ENCODE data around the gene CCSER1.

The CCSER1 gene

DNA sequence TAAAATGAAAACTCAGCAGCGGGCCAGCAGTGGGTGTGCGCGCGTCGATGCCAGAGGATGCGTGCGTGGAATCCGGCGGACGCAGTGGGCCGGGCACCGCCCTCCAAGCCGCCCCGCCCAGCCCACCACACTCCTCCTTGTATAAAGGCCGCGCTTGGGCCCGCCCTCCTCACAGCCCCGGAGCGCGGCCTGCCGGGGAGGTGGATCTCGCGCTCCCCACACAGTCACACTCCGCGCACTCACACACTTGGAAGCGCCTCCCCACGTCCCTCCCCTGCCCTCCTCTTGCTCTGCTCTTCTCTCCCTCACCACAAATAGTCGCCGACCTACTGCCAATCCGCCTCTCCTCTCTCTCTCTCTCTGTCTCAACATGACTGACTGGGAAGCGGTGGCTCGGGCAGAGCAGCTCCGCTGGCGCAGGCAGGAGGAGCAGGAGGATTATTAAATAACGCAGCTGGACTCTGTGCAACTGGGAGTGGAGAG lies at the start of gene CCSER1:
TSS of gene CCSER1 (plus strand) at position 172 of the 483 bp plus-strand sequence.
- peak; percentile 16 for DNase-seq (ENCODE audit: low read depth)

DNA sequence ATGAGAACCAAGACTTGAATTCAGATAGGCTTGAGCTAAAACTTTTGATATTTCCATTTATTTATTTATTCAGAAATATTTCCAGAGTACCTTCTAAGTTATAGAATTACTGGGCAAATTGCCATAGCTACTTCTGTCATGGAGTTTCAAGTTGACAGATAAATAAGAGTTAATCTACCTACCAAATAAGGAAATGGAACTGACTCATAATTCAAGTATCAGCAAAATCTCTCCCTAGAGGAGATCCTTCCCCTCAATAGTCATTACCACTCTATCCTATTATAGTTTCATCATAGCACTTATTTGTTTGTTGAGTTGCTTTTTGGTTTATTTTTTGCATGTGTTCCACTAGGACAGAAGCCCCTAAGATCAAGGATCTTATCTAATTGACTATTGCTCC lies 48.8 kb upstream of the CCSER1 start:
- no peak for DNase-seq (ENCODE audit: low read depth)

DNA sequence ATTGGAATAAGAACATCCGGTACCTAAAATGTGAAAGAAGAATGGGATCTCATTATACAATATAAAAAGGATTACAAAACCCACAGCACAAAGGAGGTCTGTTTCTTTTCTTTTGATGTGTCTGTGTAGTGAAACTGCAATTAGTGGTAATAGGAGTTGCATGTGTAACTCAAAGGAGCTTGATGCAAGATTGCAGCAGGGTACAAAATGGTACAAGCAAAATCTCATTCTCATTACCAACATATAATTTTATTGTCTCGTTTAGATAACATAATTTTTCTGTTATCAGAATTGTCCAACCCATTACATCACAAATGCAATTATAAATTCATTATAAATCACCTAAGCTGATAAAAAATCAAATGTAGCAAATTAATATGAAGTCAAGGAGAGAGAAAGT lies 47.1 kb upstream of the CCSER1 start:
- DNase-seq (ENCODE audit: low read depth), result no peak

DNA sequence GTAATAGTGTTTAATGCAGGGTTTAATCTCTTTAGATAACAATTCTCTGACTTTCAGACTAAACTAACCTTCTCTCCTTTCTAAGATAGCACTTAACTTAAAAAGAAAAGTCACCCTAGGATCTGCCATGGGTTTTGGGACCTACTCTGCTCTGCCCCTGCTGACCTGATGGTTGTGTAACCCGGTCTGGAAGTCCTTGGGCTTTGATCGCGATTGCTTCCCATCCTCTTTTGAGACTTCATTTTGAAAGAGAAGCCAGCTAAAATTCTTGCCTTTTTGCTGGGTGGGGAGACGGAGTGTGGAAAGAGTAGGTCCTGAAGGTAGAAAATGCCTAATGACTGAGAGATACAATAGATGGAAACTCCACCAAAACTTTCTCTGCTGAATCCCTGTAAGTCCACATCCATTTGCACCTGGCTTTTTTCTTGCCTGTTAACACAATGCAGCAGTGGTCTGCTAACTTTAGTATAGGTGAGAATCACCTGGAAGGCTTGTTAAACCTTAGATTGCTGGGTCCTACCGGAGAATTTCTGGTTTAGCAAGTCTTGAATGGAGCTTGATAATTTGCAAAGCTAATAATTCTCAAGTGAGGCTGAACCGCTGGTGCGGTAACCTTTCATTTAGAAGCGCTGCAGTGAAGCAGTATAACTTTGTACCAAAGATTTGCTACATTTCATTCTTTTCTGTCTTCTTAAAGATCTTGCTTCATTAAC lies 45.6 kb upstream of the CCSER1 start:
- DNase-seq (ENCODE audit: low read depth), result no peak

DNA sequence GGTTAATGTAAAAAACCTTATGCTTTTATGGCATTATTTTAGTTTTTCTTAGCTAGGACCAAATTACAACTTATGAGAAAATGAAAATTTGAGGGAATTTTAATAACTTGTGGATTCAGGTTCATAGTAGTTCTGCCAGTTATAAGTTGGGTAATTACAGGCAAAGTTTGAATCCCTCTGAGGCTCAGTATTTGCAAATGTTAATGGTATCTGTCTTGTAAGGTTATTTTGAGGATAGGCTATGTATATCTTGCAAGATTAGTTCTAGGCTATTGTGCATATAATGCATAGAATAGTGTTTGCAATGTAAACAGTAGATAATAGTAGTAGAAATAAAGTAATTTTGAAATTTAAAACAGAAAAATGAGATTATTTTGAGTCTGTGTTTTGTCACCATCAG lies 44.7 kb upstream of the CCSER1 start:
- DNase-seq (ENCODE audit: low read depth), result no peak

DNA sequence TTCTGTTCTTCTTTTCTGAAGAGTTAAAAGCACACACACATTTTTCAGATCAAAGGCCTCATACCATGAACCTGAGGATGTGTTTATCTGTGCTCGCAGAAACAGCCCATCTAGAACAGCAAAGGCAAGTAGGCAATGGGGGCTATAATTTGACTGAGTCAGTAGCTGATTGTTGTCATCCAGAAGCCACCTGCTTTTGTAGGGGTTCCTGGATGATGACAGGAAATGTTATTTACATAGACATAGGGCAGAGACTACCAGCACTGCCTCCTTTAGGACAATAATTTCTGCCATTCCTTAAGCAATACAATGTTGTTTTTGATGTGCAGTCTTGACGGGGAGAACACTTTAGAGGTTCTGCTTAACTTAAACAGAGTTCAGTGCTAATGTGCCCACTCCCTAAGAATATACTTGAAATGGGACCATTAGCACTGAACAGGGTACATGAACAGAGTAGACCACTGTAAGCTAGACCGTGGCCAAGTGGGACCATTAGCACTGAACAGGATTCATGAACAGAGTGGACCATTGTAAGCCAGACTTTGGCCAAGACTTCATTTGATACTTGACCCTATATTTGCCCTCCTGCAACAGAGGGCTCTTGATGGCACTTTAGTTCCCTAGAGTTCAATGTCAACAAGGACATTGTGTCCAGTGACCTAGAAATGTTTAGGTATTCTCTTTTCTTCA lies 42.8 kb upstream of the CCSER1 start:
- DNase-seq (ENCODE audit: low read depth), result no peak

DNA sequence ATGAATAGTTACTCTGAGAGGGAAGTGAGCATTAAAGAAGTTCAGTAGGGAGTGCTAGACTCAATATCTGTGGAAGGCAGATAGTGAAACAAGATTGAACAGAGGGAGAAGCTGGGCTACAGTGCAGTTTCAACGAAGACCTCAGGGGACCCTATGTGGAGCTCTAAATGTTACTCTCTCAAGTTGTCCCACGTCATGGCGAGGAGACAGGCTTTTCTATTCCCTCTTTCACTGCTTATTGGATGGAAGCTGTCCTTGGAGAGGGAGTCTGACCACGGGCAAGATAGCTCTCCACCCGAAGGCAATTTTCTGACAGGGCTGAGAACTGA lies 42.3 kb upstream of the CCSER1 start:
- DNase-seq (ENCODE audit: low read depth), result no peak

DNA sequence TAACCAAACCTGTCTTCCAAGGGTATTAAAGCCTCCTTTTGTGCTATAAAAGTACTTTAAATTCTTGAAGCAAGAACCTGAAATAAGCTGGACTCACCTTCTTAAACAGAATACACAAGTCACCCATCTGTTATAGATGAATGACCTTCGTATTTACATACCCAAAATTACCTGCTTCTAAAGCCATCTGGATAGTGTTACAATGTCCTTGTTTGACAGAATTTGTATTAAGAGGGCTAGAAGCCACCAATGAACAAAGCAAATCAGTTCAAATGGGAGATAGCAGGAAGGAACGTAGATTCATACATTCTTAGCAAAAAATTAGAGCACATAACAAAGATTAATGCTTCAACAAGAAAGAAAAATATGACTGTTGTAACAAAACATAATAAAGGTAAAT lies 33.7 kb upstream of the CCSER1 start:
- no peak for DNase-seq (ENCODE audit: low read depth)

DNA sequence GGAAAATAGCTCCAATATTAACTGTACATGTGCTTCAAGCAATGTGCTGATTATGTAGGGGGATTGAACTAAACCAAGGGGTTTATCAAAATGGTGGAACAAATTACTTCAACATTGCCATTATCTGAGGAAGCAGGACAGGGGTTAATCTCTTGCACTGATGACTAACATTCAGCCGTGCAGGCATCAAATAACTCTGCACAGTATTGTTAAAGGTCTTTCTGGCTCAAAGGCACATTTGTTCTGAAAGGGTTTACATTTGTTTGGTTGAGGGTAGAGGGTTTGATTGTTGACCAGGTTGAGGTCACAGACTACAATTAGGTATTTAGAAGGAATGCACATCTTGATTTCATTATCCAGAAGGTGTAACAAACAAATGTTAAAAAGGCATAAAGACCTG lies 32.2 kb upstream of the CCSER1 start:
- DNase-seq (ENCODE audit: low read depth), result no peak

DNA sequence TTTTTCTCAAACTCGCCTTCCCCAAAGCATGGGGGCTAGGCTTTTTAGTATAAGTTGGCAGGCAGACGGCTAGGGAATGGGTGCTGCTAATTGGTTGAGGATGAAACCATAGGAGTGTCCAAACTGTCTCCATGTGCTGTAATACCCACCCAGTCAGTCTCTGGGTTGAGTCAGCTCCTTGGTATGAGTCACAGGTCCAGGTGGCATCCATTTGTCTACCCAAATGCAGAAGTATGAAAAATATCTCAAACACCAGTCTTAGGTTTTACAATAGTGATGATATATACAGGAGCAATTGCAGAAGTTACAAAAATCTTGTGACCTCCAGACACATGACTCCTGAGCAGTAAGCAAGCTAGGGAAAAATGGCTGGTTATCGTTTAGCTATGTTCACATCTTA lies 27.4 kb upstream of the CCSER1 start:
- no peak for DNase-seq (ENCODE audit: low read depth)

DNA sequence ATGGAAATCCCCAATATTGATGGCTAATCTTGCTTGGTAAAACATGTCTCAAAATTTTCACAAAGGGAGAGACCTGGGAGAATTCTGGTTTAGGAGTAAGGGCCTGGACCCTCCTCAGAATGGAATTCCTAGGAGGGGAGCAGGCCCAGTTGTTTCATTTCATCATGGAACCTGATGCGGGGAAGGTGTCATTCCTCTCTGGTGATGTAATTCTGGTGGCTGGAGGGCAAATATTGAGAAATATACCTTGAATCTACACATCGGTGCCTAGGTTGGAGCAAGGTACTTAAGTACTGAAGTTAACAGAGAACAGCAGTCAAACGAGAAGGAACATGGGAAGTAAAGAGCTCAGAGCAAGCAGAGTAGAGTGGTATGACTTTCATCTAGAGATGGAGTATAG lies 23.2 kb upstream of the CCSER1 start:
- DNase-seq (ENCODE audit: low read depth), result no peak

DNA sequence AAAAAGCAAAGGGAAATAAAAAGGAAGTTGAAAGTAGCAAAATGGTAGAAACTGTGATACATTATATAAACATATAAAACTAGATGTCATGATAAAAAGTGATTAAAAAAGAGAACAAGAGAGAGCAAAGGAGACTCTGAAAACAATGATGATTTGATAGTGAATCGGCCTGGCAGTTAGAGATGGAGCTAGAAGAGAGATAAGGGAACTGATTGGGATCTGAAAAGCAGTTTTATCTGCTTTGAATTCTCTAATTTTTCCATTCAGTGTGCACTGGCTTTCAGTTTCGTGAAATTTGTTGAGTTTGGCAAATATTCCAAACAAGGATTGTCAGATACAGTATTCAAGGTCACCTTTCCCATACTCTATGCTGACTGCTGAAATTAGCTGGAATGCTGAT lies 21.9 kb upstream of the CCSER1 start:
- DNase-seq (ENCODE audit: low read depth), result no peak

DNA sequence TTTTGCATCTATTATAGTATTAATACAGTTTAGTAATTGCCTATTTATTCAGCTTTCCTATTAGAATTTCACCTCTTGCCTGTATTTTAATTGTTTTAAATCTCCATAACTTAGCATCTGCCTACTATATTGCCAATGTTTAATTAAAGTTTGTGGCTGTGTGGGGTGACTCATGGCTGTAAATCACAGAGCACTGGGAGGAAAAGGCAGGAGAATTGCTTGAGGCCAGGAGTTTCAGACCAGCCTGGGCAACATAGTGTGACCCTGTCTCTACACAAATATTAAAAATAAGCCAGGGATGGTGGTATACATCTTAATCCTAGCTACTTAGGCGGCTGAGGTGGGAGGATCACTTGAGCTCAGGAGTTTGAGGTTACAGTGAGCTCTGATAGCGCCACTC lies 14.5 kb upstream of the CCSER1 start:
- DNase-seq (ENCODE audit: low read depth), result no peak

DNA sequence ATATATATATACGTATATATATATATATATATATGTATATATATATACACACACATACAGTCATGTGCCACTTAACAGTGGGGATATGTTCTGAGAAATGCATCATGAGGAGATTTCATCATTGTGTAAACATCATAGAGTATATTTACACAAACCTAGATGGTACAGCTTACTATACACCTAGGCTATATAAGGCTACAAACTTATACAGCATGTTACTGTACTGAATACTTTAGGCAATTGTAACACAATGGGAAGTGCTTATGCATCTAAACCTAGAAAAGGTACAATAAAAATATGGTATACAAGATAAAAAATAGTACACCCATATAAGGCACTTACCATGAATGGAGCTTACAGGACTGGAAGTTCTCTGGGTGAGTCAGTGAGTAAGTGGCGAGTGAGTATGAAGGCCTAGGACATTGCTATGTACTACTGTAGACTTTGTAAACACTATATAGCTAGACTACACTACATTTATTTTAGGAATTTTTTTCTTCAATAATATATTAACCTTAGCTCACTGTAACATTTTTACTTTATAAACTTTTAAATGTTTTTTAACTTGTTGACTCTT lies 13.2 kb upstream of the CCSER1 start:
- no peak for DNase-seq (ENCODE audit: low read depth)

DNA sequence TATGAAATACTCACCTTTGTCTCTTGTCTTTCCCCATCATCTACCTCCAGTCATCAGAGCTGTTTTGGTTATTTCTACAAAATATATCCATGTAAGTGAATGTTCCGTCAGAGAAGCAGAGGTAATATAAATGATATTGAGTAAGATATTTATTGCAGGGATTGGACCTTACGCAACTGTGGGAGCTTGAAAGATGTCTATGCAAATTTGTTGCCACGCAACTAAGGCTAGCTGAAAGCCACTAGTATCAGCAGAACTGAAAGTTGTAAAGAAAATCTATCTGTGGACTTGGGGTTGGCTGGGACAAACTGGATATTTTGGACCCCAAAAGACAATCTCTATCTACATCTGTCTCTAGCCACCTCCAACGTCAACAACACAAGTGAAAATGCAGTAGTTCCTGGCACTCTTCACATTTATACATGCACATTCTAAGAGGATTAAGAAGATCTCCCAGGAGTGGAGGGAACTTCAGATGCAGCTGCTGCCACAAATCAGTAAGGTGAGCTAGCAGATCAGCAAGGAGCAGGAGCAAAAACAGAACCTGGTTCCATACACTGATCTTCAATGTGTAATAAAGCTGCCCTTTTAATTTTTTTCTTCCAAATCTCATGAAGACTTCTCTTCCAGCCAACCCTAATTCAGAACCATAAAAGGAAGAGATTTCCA lies 8.5 kb upstream of the CCSER1 start:
- DNase-seq (ENCODE audit: low read depth), result no peak

DNA sequence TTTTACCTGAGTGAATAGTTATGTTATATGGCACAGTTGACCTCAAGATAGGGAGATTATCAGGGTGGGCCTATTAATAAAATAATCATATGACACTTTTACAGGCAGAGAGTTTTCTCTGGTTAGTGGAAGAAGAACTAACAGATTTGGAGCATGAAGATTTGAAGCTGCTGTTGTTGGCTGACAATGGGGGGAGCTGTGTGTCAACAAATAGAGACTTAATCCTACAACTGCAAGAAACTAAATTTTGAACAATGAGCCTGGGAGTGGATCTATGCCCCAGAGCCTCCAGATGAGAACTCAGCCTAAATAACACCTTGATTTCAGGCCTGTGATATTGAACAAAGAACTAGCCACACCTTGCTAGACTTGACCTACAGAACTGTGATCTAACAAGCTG lies 7.2 kb upstream of the CCSER1 start:
- no peak for DNase-seq (ENCODE audit: low read depth)

DNA sequence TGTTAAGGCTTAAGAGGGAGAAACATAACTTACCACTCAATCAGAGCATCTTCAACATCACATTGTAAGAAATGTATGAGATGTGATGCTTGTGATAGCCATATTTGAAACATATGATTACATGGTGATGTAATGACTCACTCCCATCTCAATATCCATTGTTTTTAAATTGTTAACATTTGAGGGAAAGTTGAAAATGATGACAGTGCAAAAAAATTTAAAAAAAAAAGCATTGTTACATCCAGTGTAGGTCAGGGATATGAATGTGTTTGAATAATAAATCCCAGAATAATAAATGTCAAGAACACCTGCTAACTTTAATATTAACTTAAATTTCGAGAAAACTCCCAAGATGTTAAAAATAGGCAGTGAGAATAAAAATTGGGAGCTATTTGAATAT lies 6.4 kb upstream of the CCSER1 start:
- DNase-seq (ENCODE audit: low read depth), result no peak

DNA sequence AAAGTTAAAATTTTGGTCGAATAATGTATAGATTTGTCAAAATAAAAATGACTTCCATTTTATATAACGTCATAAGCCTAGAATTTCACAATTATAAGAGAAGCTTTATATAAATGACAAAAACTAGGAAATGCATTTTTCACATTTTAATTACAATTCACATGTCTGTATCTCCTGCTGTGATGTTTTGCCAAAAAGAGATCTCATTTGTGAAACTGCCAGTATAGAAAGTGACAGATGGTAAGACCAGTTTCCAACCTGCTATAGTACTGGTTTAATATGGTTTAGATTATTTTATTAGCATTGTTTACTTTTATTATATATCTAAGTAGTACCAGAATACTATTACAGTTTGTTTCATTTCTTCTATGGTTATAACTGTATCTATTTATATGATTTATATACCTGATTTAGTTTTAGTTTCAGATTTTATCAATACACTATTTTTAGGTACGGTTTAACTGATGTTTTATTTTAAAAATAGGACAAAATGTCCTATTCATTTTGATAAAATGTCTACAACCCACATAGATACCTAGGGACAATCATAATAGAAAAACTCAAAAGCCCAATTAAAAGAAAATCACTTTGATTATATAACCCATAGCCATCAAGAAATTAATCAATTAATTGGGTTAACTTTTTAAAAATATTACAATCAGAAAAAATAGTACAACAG lies 5.4 kb upstream of the CCSER1 start:
- DNase-seq (ENCODE audit: low read depth), result no peak

DNA sequence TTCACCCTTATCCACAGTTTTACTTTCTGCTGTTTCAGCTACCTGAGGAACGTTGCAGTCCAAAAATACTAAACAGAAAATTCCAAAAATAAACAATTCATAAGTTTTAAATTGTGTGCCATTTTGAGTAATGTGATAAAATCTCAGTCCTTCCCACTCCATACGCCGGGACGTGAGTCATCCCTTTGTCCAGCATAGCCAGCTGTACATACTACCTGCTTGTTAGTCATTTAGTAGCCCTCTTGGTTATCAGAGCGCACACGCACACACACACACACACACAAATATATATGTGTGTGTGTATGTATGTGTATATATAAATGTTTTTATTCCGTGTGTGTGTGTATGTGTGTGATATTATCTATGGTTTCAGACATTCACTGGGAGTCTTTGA lies 4.8 kb upstream of the CCSER1 start:
- no peak for DNase-seq (ENCODE audit: low read depth)

DNA sequence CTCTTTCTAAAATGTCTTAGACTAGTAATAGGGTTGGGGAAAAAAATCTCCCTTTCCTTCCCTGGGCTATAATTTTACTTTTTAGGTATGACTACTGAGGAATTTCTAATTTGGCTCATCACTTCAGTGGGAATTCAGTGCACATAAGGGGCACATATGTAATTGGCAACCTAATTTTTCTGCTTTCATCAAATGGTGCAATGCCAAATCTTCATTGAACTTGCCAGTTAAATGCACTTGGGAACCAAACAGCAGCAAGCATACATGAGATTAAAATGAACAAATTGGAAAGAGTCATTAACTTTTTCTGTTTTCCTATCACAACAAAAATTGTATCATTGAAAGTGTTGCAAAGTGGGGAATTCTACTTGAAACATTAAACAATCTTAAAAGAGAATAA lies 2.9 kb upstream of the CCSER1 start:
- no peak for DNase-seq (ENCODE audit: low read depth)

DNA sequence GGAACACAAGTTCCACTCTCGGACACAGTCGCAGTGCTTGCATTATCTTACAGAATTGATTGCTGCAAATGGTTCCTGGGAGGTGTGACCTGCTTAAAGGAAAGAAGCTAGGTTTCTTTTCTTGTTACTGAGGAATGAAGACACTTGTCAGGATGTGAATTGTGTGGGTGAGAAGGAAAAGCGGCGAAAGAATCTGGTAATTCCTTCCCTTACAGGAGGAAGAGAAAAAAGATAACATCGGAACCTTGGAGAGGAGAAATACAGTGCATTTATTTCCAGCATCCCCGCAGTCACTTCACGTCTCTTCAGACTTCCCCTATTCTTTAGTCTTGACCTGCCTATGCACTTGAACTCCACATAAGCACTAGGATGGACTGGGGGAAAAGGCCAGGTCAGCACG lies 389 bp upstream of the CCSER1 start:
- DNase-seq (ENCODE audit: low read depth), result no peak

DNA sequence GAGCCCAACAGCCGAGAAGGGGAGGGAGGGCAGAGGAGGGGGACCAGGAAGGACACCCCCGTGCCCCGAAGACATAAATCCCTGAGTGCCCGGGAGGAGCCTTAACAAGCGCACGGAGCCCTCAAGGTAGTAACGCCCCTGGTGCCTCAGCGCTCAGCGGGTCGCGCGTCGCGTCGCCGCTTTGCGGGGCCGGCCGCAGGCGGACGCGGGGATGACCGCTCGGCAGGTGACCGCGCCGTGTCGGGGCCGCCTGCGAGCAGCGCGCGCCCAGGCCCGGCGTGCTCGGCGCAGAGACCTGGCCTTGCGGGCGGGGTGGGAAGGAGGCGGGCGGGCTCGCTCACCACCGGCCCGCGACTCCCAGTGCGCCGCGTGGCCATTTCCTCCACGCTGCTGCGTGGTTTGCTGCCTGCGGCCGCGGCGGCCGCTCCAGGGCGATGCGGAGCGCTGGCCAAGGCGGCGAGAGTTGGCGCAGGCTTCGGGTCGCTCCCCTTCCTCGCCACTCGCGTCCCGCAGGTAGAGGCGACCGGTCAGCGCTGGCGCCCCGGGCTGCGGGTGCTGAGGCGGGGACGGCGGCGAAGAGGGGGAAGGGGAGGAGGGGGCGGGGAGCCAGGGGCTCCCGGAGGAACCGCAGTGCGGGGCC lies 632 bp downstream of the CCSER1 start:
- DNase-seq (ENCODE audit: low read depth), result no peak

Data from EH (cell line).